Activated gamma-delta T cell treated with anti-CD3 and anti-CD28 coated beads, Interleukin-2, amount 50 U/mL, for 16 hours (primary cell): ENCODE data around the gene IL18BP.

ENCODE experiments used
- DNase-seq: peaks from one replicate; pipeline ENCODE4 v3.0.0-alpha.2; 2020; ENCODE audit warnings: low read depth

Gene IL18BP

GRCh38 chr11:72012897-72013721, 14.4 kb downstream of the IL18BP start:
- DNase-seq = no peak

GRCh38 chr11:72013765-72014711, 15.3 kb downstream of the IL18BP start:
- DNase-seq = no peak

GRCh38 chr11:72014761-72015320, 16.1 kb downstream of the IL18BP start:
- DNase-seq = no peak

DNA sequence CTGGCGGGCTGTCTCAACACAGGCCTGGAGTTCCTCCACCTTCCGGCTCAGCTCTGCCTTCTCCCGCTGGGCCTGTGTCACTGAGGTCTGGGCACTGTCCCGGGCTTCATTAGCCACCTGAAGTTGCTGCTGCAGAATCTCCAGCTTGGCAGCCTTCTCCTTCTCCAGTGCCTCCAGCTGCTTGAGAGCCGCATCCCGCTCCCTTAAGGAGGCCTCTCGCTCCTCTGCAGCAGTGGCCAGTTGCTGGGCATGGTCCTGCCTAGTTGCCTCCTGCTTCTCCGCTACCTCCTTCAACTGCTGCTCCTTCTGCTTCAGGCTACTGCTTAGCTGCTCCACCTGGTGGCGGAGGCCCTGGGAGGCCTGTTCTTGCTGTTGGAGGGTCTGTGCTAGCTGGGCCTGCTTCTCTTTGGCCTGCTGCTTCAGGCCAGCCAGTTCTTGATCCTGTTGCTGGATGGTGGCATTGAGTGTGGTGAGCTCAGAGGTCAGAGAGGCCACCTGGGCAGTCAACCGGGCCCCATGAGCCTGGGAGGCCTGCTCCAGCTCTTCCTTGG, 16.9 kb downstream of the IL18BP start:
- no peak for DNase-seq

DNA sequence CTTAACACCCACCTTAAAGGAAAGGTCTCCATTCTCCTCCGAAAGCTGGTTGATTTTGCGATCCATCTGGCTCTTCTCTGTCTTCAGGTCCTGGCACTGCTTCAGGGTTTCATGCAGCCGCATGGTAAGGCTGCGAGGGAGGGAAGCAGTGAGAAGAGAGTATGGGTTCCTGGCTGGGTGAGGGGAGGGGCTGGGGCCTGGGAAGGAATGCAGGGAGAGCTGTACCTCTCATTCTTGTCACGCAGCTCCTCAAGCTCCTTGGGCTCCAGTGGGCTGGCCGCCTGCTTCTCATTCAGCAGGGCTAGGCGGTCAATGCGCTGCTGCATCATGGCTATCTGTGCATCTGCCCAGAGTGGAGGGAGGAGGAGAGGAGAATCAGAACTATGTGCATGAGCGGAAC, 19.5 kb downstream of the IL18BP start:
- DNase-seq = no peak

- DNase-seq = no peak
Observed at GRCh38 chr11:72023335-72023734, 24.6 kb downstream of the IL18BP start.

DNA sequence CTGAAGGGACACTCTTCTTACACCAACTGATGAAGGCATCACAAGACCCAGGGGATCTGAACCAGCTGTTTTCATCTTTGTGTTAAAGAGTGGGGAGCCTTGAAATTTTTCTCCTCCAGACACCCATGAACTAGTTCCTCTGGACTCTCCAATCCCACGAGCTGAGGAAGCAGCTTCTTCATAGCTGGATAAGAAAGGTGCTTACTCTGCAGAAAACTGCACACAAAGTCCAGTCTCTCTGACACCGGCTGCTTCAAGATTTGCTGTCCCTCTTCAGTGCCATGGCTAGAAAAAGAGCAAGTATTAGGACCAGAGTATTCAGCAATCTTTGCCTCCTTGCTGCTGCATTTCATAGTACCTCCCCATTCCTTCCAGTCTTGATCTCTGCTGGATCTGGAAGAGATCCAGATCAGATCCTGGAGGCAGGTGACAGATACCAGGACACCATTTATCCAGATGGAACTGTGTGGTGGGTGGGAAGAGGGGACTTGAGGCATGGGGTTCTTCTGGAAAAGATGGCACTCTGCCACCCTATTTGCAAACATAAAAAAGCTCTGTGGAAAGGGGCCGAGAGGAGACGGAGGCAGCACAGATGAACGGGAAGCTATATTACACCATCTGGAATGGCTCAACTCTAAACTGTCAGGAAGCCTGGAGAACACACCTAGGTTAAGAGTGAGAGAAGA, 25.5 kb downstream of the IL18BP start:
- DNase-seq = no peak

DNA sequence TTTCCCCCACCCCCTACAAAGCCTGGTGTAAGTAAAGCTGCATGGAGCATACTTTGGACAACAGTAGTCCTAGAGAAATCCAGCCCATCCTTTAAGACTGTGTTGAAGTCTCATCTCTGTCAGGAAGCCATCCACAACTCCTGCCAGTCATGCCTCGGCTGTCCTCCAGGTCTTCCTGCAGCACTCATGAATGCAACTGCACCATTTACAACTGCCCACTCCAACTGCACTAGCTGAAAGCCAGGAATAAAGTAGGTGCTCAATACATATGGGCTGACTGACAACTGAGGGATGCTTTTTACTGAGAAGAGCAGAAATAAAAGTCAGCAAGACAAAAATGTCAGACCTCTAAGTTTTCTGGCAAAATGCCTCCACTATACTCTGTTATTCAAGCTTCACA, 27.4 kb downstream of the IL18BP start:
- DNase-seq = no peak

DNA sequence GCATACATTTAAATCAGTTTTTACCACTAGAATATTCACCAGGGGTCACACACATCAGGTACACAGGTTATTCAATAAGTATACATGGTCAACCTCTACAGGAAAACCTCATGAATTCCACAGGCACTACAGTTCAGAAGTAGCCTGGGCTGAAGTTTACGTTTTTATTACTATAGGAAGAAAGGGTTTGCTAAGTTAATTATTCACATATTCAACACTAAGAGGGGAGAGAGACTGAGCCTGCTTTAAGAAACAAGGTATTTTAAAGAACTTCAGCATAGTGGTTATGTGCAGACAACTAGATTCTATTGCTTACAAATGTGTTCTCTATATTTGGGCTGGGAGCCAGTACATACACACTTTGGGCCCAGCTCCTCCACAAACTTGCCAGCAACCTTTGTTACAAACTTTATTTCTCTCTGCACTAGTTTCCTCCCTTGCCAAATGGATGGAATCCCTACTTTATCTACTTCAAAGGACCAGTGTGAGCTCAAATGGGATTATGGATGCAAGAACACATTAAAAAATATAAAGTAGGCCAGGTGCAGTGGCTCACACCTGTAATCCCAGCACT, 31.9 kb downstream of the IL18BP start:
- no peak for DNase-seq

DNA sequence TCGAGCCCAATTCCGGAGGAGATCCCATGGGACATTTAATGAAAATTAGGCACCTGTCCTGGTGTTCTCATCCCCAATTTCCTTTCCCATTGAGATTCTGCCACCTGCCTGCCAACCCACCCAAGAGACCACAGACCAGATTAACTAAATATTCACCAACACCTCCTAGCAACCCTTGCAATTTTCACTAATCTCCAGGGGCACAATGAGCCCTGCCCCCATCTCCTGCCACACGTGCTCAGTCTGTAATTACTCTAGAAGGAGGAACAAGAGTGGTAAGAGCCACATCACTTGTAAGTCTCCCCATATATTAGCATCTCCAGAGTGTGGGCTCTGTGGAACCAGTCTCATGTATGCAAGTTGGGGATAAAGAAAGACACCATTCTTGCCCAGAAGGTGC, 38.0 kb downstream of the IL18BP start:
- DNase-seq = no peak

DNA sequence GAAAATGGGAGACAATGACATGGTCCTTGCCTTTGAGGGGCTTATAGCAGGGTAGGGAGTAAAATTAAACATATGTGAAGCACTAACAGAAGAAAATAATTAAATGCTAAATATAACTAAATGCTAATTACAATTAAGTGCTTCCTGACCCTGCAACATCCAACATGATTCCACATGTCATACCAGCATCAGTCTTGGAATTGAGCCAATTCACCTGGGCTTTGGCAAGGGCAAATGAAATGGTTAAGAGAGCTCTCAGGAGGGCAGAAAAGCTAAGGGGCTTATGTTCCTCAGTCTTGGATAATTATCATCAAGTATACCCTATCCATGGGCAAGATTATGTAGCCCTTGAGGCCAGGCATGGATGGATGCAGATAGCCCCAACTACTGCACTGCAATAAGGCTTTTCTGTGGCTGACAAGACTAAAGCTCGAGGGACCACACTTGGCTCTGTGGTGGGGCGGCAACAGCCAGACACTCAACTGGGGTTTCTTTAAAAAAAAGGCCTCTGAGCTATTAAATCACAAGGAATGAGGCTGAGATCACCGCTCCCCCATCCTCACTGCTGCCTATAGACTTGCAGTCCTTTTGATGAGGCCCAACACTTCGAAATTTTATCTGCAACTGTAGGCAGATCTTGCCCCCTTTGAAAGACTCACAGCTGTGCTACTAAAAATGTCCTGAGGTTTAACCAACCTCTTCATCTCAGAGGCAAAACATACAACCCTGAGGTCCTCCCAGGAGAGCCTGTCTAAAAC, 39.0 kb downstream of the IL18BP start:
- DNase-seq = no peak

DNA sequence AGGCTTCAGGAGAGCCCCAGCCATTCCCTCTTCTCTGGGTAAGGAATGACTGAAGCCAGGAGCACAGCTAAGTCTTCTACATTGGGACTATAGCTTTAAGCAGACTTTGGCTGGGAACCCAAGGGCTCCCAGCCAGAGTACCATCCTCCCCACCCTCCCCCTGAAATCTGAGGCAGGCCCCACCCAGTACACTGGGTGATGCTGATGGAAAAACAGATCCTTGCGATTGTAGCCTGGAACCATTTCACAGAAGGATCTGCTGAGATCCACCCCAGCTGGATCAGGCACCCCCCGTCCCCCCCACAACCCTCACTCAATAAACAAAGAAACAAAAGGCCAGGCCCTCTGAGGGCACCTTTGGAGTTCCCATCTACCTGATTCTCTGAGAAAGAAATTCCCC, 39.8 kb downstream of the IL18BP start:
- no peak for DNase-seq

- DNase-seq = no peak
Observed at GRCh38 chr11:72039031-72039855, 40.5 kb downstream of the IL18BP start.

GRCh38 chr11:72039856-72040401, 41.2 kb downstream of the IL18BP start:
- DNase-seq = no peak

GRCh38 chr11:72040491-72041363, 42.0 kb downstream of the IL18BP start:
- peak; percentile 58 for DNase-seq

DNA sequence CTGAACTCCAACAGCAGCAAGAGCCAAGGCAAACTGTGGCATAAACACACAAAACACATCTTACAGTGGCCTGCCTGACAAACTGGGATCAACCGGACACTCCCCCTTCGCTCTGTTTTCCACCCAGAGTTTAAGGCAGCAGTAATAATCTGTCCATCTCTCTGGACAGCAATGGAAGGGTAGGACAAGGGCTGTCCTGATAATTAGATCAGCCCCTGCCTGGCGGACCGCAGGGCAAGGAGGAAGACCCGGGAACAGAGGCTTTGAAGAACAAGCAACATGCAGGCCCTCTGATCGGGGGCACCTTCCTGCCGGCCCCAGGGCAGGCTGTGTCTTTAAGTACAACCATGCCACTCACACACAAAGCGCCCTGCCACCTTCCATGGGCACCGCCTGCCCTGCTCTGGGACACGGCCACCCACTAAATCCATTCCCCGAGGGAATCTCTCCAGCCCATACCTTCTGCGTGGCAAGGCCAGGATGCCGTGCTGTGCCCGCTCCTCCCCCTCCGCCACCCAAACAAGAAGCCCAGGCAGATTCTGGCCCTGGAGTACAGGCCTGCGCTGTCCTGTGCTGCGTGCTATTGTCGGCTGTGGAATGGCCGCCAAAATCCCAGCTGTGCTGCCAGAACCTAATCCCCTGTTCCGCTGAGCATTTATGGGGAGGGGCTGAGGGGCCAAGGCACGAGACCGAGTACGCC, 42.8 kb downstream of the IL18BP start:
- DNase-seq = peak; percentile 30

DNA sequence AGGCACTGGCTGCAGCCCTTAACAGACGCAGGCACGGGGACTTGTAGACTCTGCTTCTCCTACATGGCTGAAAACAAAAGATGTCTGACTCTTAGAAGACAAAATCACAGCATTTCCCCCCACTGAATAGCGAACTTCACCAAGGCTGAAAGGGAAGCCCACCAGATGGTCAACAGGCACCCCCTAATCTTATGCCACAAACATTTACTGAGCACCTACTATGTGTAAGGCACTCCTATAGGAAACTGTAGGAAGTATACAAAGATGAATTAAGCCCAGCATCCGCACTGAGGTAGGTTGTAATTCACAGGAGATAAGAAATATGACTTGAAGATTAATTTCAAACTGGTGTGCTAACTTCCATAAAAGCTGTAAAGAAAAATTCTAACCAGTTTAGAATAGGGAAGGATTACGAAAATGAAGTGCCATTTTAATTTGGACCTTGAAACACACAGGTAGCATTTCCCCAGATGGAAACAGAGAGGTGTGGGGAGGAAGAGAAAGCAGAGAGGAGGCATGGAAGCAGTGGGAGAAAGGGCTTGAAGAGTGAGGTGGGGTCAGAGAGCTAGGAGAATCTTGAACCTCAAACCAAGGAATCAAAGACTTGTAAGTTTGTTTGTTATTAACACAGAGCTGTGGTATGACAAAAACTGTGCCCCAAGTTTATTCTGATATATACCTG, 43.5 kb downstream of the IL18BP start:
- no peak for DNase-seq
